ENCODE data around the gene SPTA1. TPM values are rescaled to one million over a fixed set of nuclear protein-coding genes. Genes with fewer than 3 reads are reported as not detected.

Gene SPTA1
- total and polyA plus RNA-seq, 2 of the 4 experiments (the other 2 are of a cell fraction) = not detected

GRCh38 chr1:158689110-158689509 lies 2.6 kb upstream of the SPTA1 start:
- H3K9me1 ChIP-seq (ENCODE audit: insufficient read depth, low read length) = no peaks in the 10 kb centered on the region
- POLR2A ChIA-PET (ENCODE audit: unreplicated experiment) = no interaction called here
- H2BK5ac ChIP-seq (ENCODE audit: low read depth, low read length, poor library complexity, severe bottlenecking) = no peak overlapping the region
- dilution Hi-C loops (cut with HindIII; ENCODE audit: low sequenced_read_pairs, unreplicated experiment) = no loop called here
- in situ Hi-C loops (cut with MboI; ENCODE audit: low sequenced_read_pairs) = no loop called here
- H3K4ac ChIP-seq (ENCODE audit: low read depth, low read length) = no peak overlapping the region
- no peaks in the 10 kb centered on the region for H4K20me1 ChIP-seq (ENCODE audit: insufficient read depth, low read length)
- no TSS peak for BruUV-seq (replicated peaks)
- H3K23ac ChIP-seq (ENCODE audit: low read depth, low read length) = no peak overlapping the region
- no peak overlapping the region for H2BK20ac ChIP-seq (ENCODE audit: low read depth, low read length)
- no peak overlapping the region for H2BK15ac ChIP-seq (ENCODE audit: low read depth, low read length)
- no peak overlapping the region for H3K56ac ChIP-seq (ENCODE audit: extremely low read depth, insufficient read depth, low read length)
- DNase-seq = no peak
- no peak overlapping the region for H3K14ac ChIP-seq (replicated peaks; ENCODE audit: low read depth, low read length)
- H3K18ac ChIP-seq (ENCODE audit: low read depth, low read length) = no peak overlapping the region
- H4K5ac ChIP-seq (ENCODE audit: low read depth, low read length) = no peak overlapping the region
- H4K91ac ChIP-seq (ENCODE audit: insufficient read depth, low read depth, low read length) = no peak overlapping the region
- H3K9ac ChIP-seq (ENCODE audit: low read depth, low read length) = no peak overlapping the region
- no peak overlapping the region for H3K4me3 ChIP-seq (ENCODE audit: insufficient read depth, low read depth, low read length)
- no peaks in the 10 kb centered on the region for H3K79me1 ChIP-seq (ENCODE audit: low read depth in 1 of 2, low read length in 2 of 2)
- no peak overlapping the region for H2AFZ ChIP-seq (replicated peaks; ENCODE audit: low read length, poor library complexity)
- no peak overlapping the region for H2AK5ac ChIP-seq (ENCODE audit: low read depth, low read length)
- H2AK9ac ChIP-seq (replicated peaks; ENCODE audit: low read depth, low read length, poor library complexity) = no peak overlapping the region
- TF ChIP-seq CTCF (conservative IDR thresholded peaks at IDR 0.05; ENCODE audit: low read depth, low read length) (no peak), ELK1 (IDR thresholded peaks at IDR 0.05; ENCODE audit: borderline replicate concordance, low read depth, low read length) (no peak), FOS (IDR thresholded peaks at IDR 0.05; ENCODE audit: low read depth, low read length) (no peak), SMC3 (IDR thresholded peaks at IDR 0.05; ENCODE audit: low read depth, low read length) (no peak), BHLHE40 (IDR thresholded peaks at IDR 0.05; ENCODE audit: low read depth, low read length) (no peak), CHD1 (IDR thresholded peaks at IDR 0.05; ENCODE audit: low read depth, low read length) (no peak), RAD21 (IDR thresholded peaks at IDR 0.05; ENCODE audit: low read length) (no peak), RFX5 (IDR thresholded peaks at IDR 0.05; ENCODE audit: low read depth, low read length) (no peak), CEBPB (IDR thresholded peaks at IDR 0.05; ENCODE audit: low read depth, low read length) (no peak), RCOR1 (IDR thresholded peaks at IDR 0.05; ENCODE audit: insufficient replicate concordance, low read length) (no peak), MAFK (IDR thresholded peaks at IDR 0.05; ENCODE audit: low read depth, low read length) (no peak)
- no peak for ATAC-seq (ENCODE audit: low read depth)
- H3K4me2 ChIP-seq (ENCODE audit: low read depth, low read length) = no peak overlapping the region
- H4K8ac ChIP-seq (ENCODE audit: low read depth in 2 of 2, low read length in 2 of 2) = no peak overlapping the region
- no peaks in the 10 kb centered on the region for H3K4me1 ChIP-seq (ENCODE audit: control insufficient read depth, insufficient read depth, low read length)
- CTCF ChIA-PET = no interaction called here
- intact Hi-C loops (cut with micrococcal nuclease) = no loop called here
- no peaks in the 10 kb centered on the region for H3K9me3 ChIP-seq (ENCODE audit: control insufficient read depth, insufficient read depth, low read length)
- no CpG with 5 or more reads among the region's 1 CpG for WGBS, 2 experiments (ENCODE audit: extremely low coverage in 2 of 2, insufficient read length in 1 of 2)
- no peak overlapping the region for H3K27ac ChIP-seq (ENCODE audit: insufficient read depth, low read length)
- H3K27me3 ChIP-seq (ENCODE audit: control insufficient read depth, insufficient read depth, low read length) = no peaks in the 10 kb centered on the region
- no peak overlapping the region for H2BK120ac ChIP-seq (ENCODE audit: low read depth, low read length)
- H3K36me3 ChIP-seq (ENCODE audit: control insufficient read depth, insufficient read depth, low read length) = no peaks in the 10 kb centered on the region

Measured in IMR-90 (cell line).